ENCODE data around the gene TAF10. TPM values are rescaled to one million over a fixed set of nuclear protein-coding genes. Genes with fewer than 3 reads are reported as not detected.
A peak's percentile ranks its signal among the peaks of the same experiment; 100 is the strongest.

Gene TAF10
- total and polyA plus RNA-seq, 5 experiments from 2014 or later = 107 to 332 (median 247) TPM

GRCh38 chr11:6621711-6622211, 9.7 kb upstream of the TAF10 start:
- Mint-ChIP-seq H3K27ac (peak overlapping the region in 2 of 10 donors; percentile 6 to 25), H3K27me3 (no peaks in the 10 kb centered on the region), H3K36me3 (peaks cover 0 to 18% (median 8%) of the 10 kb centered on the region in 3 donors), H3K4me3 (peak overlapping the region in 1 of 10 donors; percentile 20), H3K9me3 (no peaks in the 10 kb centered on the region), H3K4me1 (peaks cover 4 to 14% (median 7%) of the 10 kb centered on the region in 4 donors)
- ATAC-seq (no peak), DNase-seq (no peak)
- POLR2A ChIA-PET = interaction anchor here (1.0 to 5.0 kb wide), 4 partner anchors 9 to 61 kb away, joined by 3 to 27 read pairs (median 8); partner anchors contain the start of genes MRPL17 and TAF10

DNA sequence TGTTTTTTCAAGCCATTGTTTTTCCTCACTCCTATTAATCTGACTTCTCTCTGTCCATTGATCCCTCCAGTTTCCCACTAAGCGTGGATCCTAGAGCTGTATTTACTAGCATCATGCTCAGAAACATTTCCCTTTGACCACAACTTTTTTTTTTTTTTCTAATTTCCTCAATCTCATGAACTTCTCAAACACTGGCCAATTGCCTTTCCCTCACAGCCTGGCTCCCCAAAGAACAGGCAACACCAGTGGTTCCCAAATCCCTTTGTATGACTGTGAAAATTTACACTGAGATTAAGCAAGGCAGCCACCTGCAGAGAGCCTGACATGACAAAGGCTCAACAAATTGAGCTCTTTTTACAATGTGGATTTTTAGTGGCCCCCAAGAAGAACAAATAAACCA, 8.6 kb upstream of the TAF10 start:
- Mint-ChIP-seq H3K9me3 (no peaks in the 10 kb centered on the region), H3K36me3 (peaks cover 5 to 22% (median 6%) of the 10 kb centered on the region in 3 donors), H3K27ac (no peak overlapping the region), H3K4me3 (no peak overlapping the region), H3K27me3 (no peaks in the 10 kb centered on the region), H3K4me1 (peaks cover 8 to 17% (median 11%) of the 10 kb centered on the region in 4 donors)
- POLR2A ChIA-PET = interaction anchor here (0.7 to 6.1 kb wide), 8 partner anchors 8 to 120 kb away, joined by 3 to 38 read pairs (median 6); partner anchors contain the start of genes DCHS1, MRPL17 and TAF10
- DNase-seq (no peak), ATAC-seq (no peak)

- DNase-seq (peak; percentile 70 to 96 (median 91)), ATAC-seq (peak; percentile 93 to 97)
- POLR2A ChIA-PET = interaction anchor here (0.7 to 6.1 kb wide), 22 partner anchors 8 to 385 kb away, joined by 3 to 58 read pairs (median 6); partner anchors contain the start of genes DCHS1, FHIP1B, ILK and MRPL17
- H3K36me3 Mint-ChIP-seq = peaks cover 6 to 22% (median 12%) of the 10 kb centered on the region in 3 donors
- no peak within 1 kb of the TSS for H3K27ac Mint-ChIP-seq
- no peaks in the 10 kb centered on the region for H3K27me3 Mint-ChIP-seq
- no peaks in the 10 kb centered on the region for H3K9me3 Mint-ChIP-seq
- peaks cover 11 to 20% (median 14%) of the 10 kb centered on the region in 4 donors for H3K4me1 Mint-ChIP-seq
- no peak within 1 kb of the TSS for H3K4me3 Mint-ChIP-seq
These were observed 7.2 kb upstream of the TAF10 start, which contains the start of gene TPP1 for GRCh38 chr11:6619004-6619745. Gene TPP1 (minus strand): TSS chr11:6619422. CDS start chr11:6619400, 22 bp downstream.

- ATAC-seq (peak; percentile 48 to 53), DNase-seq (peak in 7 of 10 donors; percentile 32 to 80 (median 39))
- peaks cover 6 to 21% (median 10%) of the 10 kb centered on the region in 3 donors for H3K36me3 Mint-ChIP-seq
- no peaks in the 10 kb centered on the region for H3K27me3 Mint-ChIP-seq
- H3K4me3 Mint-ChIP-seq = no peak overlapping the region
- H3K4me1 Mint-ChIP-seq = peaks cover 11 to 20% (median 14%) of the 10 kb centered on the region in 4 donors
- H3K9me3 Mint-ChIP-seq = no peaks in the 10 kb centered on the region
- POLR2A ChIA-PET = interaction anchor here (0.7 to 6.1 kb wide), 20 partner anchors 8 to 384 kb away, joined by 3 to 58 read pairs (median 6); partner anchors contain the start of genes DCHS1, FHIP1B, ILK and MRPL17
- H3K27ac Mint-ChIP-seq = no peak overlapping the region
These were observed 6.3 kb upstream of the TAF10 start for GRCh38 chr11:6618117-6619003.

- H3K36me3 Mint-ChIP-seq = peaks cover 6 to 21% (median 10%) of the 10 kb centered on the region in 3 donors
- DNase-seq (no peak), ATAC-seq (no peak)
- peaks cover 11 to 20% (median 14%) of the 10 kb centered on the region in 4 donors for H3K4me1 Mint-ChIP-seq
- H3K27ac Mint-ChIP-seq = peak overlapping the region in 3 of 10 donors; percentile 1 to 60 (median 11)
- POLR2A ChIA-PET = interaction anchor here (1.2 to 6.1 kb wide), 8 partner anchors 10 to 227 kb away, joined by 3 to 58 read pairs (median 15); partner anchors contain the start of genes DCHS1, MRPL17 and SMPD1
- H3K27me3 Mint-ChIP-seq = no peaks in the 10 kb centered on the region
- H3K9me3 Mint-ChIP-seq = no peaks in the 10 kb centered on the region
- H3K4me3 Mint-ChIP-seq = peak overlapping the region in 2 of 10 donors; percentile 4 to 71
These were observed 5.3 kb upstream of the TAF10 start for GRCh38 chr11:6617315-6617781.

- DNase-seq (no peak), ATAC-seq (no peak)
- Mint-ChIP-seq H3K27ac (peak overlapping the region in 3 of 10 donors; percentile 41 to 80 (median 54)), H3K4me1 (peaks cover 11 to 18% (median 14%) of the 10 kb centered on the region in 4 donors), H3K9me3 (no peaks in the 10 kb centered on the region), H3K27me3 (no peaks in the 10 kb centered on the region), H3K4me3 (peak overlapping the region in 6 of 10 donors; percentile 4 to 71 (median 30)), H3K36me3 (peaks cover 6 to 21% (median 10%) of the 10 kb centered on the region in 3 donors)
- POLR2A ChIA-PET = interaction anchor here (0.9 to 6.1 kb wide), 7 partner anchors 12 to 227 kb away, joined by 3 to 58 read pairs (median 4); partner anchors contain the start of genes DCHS1, MRPL17 and SMPD1
These were observed 4.7 kb upstream of the TAF10 start for GRCh38 chr11:6616596-6617250.

GRCh38 chr11:6615882-6616585, 4.0 kb upstream of the TAF10 start:
- DNase-seq = no peak
- Mint-ChIP-seq H3K36me3 (peaks cover 6 to 22% (median 10%) of the 10 kb centered on the region in 3 donors), H3K27me3 (no peaks in the 10 kb centered on the region), H3K4me3 (peak overlapping the region in 3 of 10 donors; percentile 2 to 52 (median 37)), H3K27ac (peak overlapping the region in 8 of 10 donors; percentile 31 to 89 (median 58)), H3K9me3 (no peaks in the 10 kb centered on the region), H3K4me1 (peaks cover 17 to 21% (median 17%) of the 10 kb centered on the region in 4 donors)
- POLR2A ChIA-PET = interaction anchor here (0.9 to 6.1 kb wide), 5 partner anchors 12 to 66 kb away, joined by 3 to 58 read pairs (median 4); partner anchors contain the start of genes DCHS1 and MRPL17
- ATAC-seq = no peak

DNA sequence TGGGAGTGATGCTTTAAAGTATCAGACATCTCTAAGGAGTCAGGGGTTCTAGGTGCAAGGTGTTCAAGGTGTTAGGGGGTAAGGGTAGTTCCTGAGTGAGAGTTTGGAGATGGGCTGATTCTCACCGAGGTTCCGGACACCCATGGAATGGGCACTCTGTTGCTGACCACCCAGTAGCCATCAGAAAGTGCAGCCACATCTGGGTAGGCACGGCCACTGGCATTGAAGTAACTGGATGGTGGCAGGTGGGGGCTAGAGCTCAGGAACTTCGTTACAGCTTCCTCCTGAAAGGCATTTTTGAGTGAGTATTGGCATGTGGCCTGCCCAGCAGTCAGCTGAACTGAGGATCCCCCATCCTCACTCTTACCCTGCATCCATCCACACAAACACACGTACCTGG, 3.0 kb upstream of the TAF10 start:
- Mint-ChIP-seq H3K4me1 (peaks cover 19 to 27% (median 26%) of the 10 kb centered on the region in 4 donors), H3K27ac (peak overlapping the region in 5 of 10 donors; percentile 21 to 79 (median 65)), H3K4me3 (peak overlapping the region in 2 of 10 donors; percentile 2 to 12), H3K36me3 (peaks cover 6 to 32% (median 10%) of the 10 kb centered on the region in 3 donors), H3K27me3 (no peaks in the 10 kb centered on the region), H3K9me3 (no peaks in the 10 kb centered on the region)
- POLR2A ChIA-PET = interaction anchor here (1.7 to 6.1 kb wide), 2 partner anchors 41 to 53 kb away, joined by 4 to 38 read pairs; partner anchors contain the start of gene DCHS1
- ATAC-seq (no peak), DNase-seq (no peak)

DNA sequence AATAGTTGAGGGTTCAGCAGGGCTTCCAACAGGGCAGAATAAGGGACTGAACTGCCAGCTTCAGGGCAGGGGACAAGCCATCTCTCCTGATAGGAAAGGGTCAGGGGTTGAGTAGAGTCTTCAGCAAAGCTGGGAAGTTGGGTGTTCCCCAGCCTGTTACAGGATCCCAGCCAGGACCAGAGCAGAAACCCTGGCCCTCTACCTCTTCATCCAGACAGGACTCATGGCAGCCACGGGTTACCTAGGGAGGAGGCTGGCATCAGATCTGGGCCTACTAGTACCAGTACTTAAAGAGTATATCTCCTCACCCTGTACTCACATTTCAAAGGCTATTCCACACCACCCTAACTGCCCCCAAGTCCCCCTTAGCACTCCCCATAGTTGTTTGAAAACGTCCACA, 2.4 kb upstream of the TAF10 start:
- H3K4me1 Mint-ChIP-seq = peaks cover 22 to 33% (median 28%) of the 10 kb centered on the region in 4 donors
- H3K4me3 Mint-ChIP-seq = peak overlapping the region in 1 of 10 donors; percentile 12
- POLR2A ChIA-PET = interaction anchor here (0.7 to 1.7 kb wide), 2 partner anchors 53 to 69 kb away, joined by 4 to 6 read pairs; partner anchors contain the start of gene MRPL17
- H3K9me3 Mint-ChIP-seq = no peaks in the 10 kb centered on the region
- H3K36me3 Mint-ChIP-seq = peaks cover 6 to 38% (median 10%) of the 10 kb centered on the region in 3 donors
- no peak for DNase-seq
- ATAC-seq = no peak
- H3K27ac Mint-ChIP-seq = peak overlapping the region in 3 of 10 donors; percentile 21 to 69 (median 65)
- no peaks in the 10 kb centered on the region for H3K27me3 Mint-ChIP-seq

GRCh38 chr11:6613496-6613895, 1.5 kb upstream of the TAF10 start:
- no peak for ATAC-seq
- H3K4me1 Mint-ChIP-seq = peaks cover 25 to 42% (median 28%) of the 10 kb centered on the region in 4 donors

More at GRCh38 chr11:6613496-6613895, 1.5 kb upstream of the TAF10 start:
- no peak overlapping the region for H3K27ac Mint-ChIP-seq
- no peak overlapping the region for H3K4me3 Mint-ChIP-seq
- H3K27me3 Mint-ChIP-seq = no peaks in the 10 kb centered on the region
- DNase-seq = no peak
- no peaks in the 10 kb centered on the region for H3K9me3 Mint-ChIP-seq
- POLR2A ChIA-PET = interaction anchor here (0.6 to 3.3 kb wide), 13 partner anchors 9 to 208 kb away, joined by 3 to 62 read pairs (median 12); partner anchors contain the start of genes ILK, MRPL17 and RRP8
- H3K36me3 Mint-ChIP-seq = peaks cover 6 to 46% (median 14%) of the 10 kb centered on the region in 3 donors
